Measurements from ENCODE around the gene EEFSEC.

EEFSEC gene

GRCh38 chr3:128340198-128340903 lies 187.1 kb downstream of the EEFSEC start:
- peaks cover 13% of the 10 kb centered on the region in 2 donors for H3K4me1 ChIP-seq (ENCODE audit: control insufficient read depth in 1 of 2, insufficient read depth in 2 of 2, low read length in 2 of 2)
- H3K27ac ChIP-seq (ENCODE audit: low read depth, low read length), result no peak overlapping the region
- peaks cover 0 to 27% of the 10 kb centered on the region in 2 donors for H3K36me3 ChIP-seq (ENCODE audit: control insufficient read depth in 1 of 2, insufficient read depth in 2 of 2, low read length in 2 of 2)
- H3K9ac ChIP-seq (ENCODE audit: low read depth in 1 of 2, low read length in 2 of 2), result no peak overlapping the region
- H3K27me3 ChIP-seq (ENCODE audit: control insufficient read depth in 1 of 2, insufficient read depth in 2 of 2, low read length in 2 of 2), result no peaks in the 10 kb centered on the region
- no peak overlapping the region for H3K4me3 ChIP-seq (ENCODE audit: low read depth in 1 of 2, low read length in 2 of 2)
- no peaks in the 10 kb centered on the region for H3K9me3 ChIP-seq (ENCODE audit: control insufficient read depth in 1 of 2, low read length in 2 of 2)

DNA sequence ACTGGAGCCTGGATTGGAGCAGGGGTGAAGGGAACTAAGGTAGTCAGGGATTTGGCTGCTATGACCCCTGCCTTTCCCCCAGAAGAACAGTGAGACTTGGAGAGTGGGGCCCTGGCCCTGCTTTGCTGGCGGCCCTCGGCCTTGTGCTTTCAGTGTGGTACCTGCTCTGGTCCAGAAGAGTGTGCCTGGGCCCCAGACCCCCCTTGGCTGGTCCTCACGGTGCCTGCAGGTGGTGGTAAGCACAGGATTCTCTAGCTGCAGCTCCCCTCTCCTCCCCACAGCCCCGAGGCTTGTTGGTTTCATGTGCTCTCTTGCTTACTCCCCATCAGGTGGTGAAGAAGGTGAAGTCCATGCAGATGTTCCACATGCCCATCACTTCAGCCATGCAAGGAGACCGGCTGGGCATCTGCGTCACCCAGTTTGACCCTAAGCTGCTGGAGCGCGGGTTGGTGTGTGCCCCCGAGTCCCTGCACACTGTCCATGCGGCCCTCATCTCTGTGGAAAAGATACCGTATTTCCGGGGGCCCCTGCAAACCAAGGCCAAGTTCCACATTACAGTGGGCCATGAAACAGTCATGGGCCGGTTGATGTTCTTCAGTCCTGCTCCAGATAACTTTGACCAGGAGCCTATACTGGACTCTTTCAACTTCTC lies 187.7 kb downstream of the EEFSEC start:
- Histone ChIP-seq H3K4me1 (ENCODE audit: control insufficient read depth in 1 of 2, insufficient read depth in 2 of 2, low read length in 2 of 2) (peaks cover 13% of the 10 kb centered on the region in 2 donors), H3K9ac (ENCODE audit: low read depth in 1 of 2, low read length in 2 of 2) (no peak overlapping the region), H3K9me3 (ENCODE audit: control insufficient read depth in 1 of 2, low read length in 2 of 2) (no peaks in the 10 kb centered on the region), H3K36me3 (ENCODE audit: control insufficient read depth in 1 of 2, insufficient read depth in 2 of 2, low read length in 2 of 2) (peaks cover 0 to 27% of the 10 kb centered on the region in 2 donors), H3K4me3 (ENCODE audit: low read depth in 1 of 2, low read length in 2 of 2) (no peak overlapping the region), H3K27ac (ENCODE audit: low read depth, low read length) (no peak overlapping the region), H3K27me3 (ENCODE audit: control insufficient read depth in 1 of 2, insufficient read depth in 2 of 2, low read length in 2 of 2) (no peaks in the 10 kb centered on the region)

GRCh38 chr3:128341659-128342395 lies 188.5 kb downstream of the EEFSEC start:
- no peak overlapping the region for H3K4me3 ChIP-seq (ENCODE audit: low read depth in 1 of 2, low read length in 2 of 2)
- H3K27me3 ChIP-seq (ENCODE audit: control insufficient read depth in 1 of 2, insufficient read depth in 2 of 2, low read length in 2 of 2), result no peaks in the 10 kb centered on the region
- H3K4me1 ChIP-seq (ENCODE audit: control insufficient read depth in 1 of 2, insufficient read depth in 2 of 2, low read length in 2 of 2), result peaks cover 13% of the 10 kb centered on the region in 2 donors
- H3K9me3 ChIP-seq (ENCODE audit: control insufficient read depth in 1 of 2, low read length in 2 of 2), result no peaks in the 10 kb centered on the region
- H3K9ac ChIP-seq (ENCODE audit: low read depth in 1 of 2, low read length in 2 of 2), result no peak overlapping the region
- H3K36me3 ChIP-seq (ENCODE audit: control insufficient read depth in 1 of 2, insufficient read depth in 2 of 2, low read length in 2 of 2), result peaks cover 0 to 25% of the 10 kb centered on the region in 2 donors
- no peak overlapping the region for H3K27ac ChIP-seq (ENCODE audit: low read depth, low read length)

DNA sequence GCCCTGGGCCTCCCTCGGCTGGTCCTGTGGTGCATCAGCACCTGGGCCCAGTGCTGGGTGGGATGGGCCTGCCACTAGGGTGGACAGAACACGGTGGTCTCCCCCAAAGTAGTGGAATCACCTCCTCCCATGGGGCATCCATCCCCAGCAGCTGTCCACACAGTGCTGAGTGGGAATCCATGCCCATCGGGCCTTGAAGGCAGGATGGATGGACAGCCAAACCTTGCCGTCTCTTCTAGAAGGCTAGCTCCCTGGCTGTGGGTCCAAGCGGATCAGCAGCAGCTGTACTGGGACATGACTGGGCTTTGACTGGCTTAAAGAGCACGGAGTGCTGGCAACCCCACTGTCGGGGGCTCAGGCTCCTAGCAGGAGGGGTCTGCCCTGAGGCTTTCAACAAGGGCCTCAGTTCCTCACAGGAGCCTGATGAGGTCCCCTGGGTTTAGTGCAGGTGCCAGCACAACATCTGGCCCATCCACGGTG lies 189.5 kb downstream of the EEFSEC start:
- H3K9me3 ChIP-seq (ENCODE audit: control insufficient read depth in 1 of 2, low read length in 2 of 2), result no peaks in the 10 kb centered on the region
- H3K27ac ChIP-seq (ENCODE audit: low read depth, low read length), result no peak overlapping the region
- H3K9ac ChIP-seq (ENCODE audit: low read depth in 1 of 2, low read length in 2 of 2), result no peak overlapping the region
- peaks cover 13% of the 10 kb centered on the region in 2 donors for H3K4me1 ChIP-seq (ENCODE audit: control insufficient read depth in 1 of 2, insufficient read depth in 2 of 2, low read length in 2 of 2)
- H3K27me3 ChIP-seq (ENCODE audit: control insufficient read depth in 1 of 2, insufficient read depth in 2 of 2, low read length in 2 of 2), result no peaks in the 10 kb centered on the region
- H3K36me3 ChIP-seq (ENCODE audit: control insufficient read depth in 1 of 2, insufficient read depth in 2 of 2, low read length in 2 of 2), result peaks cover 0 to 22% of the 10 kb centered on the region in 2 donors
- H3K4me3 ChIP-seq (ENCODE audit: low read depth in 1 of 2, low read length in 2 of 2), result no peak overlapping the region

- Histone ChIP-seq H3K27ac (ENCODE audit: low read depth, low read length) (no peak overlapping the region), H3K4me1 (ENCODE audit: control insufficient read depth in 1 of 2, insufficient read depth in 2 of 2, low read length in 2 of 2) (peaks cover 13% of the 10 kb centered on the region in 2 donors), H3K9me3 (ENCODE audit: control insufficient read depth in 1 of 2, low read length in 2 of 2) (no peaks in the 10 kb centered on the region), H3K9ac (ENCODE audit: low read depth in 1 of 2, low read length in 2 of 2) (no peak overlapping the region), H3K27me3 (ENCODE audit: control insufficient read depth in 1 of 2, insufficient read depth in 2 of 2, low read length in 2 of 2) (no peaks in the 10 kb centered on the region), H3K4me3 (ENCODE audit: low read depth in 1 of 2, low read length in 2 of 2) (no peak overlapping the region), H3K36me3 (ENCODE audit: control insufficient read depth in 1 of 2, insufficient read depth in 2 of 2, low read length in 2 of 2) (peaks cover 0 to 22% of the 10 kb centered on the region in 2 donors)
Observed at GRCh38 chr3:128343287-128344051, 190.2 kb downstream of the EEFSEC start.

- Histone ChIP-seq H3K4me1 (ENCODE audit: control insufficient read depth in 1 of 2, insufficient read depth in 2 of 2, low read length in 2 of 2) (peaks cover 9 to 13% of the 10 kb centered on the region in 2 donors), H3K9me3 (ENCODE audit: control insufficient read depth in 1 of 2, low read length in 2 of 2) (no peaks in the 10 kb centered on the region), H3K9ac (ENCODE audit: low read depth in 1 of 2, low read length in 2 of 2) (no peak overlapping the region), H3K27me3 (ENCODE audit: control insufficient read depth in 1 of 2, insufficient read depth in 2 of 2, low read length in 2 of 2) (no peaks in the 10 kb centered on the region), H3K36me3 (ENCODE audit: control insufficient read depth in 1 of 2, insufficient read depth in 2 of 2, low read length in 2 of 2) (peaks cover 0 to 22% of the 10 kb centered on the region in 2 donors), H3K27ac (ENCODE audit: low read depth, low read length) (no peak overlapping the region), H3K4me3 (ENCODE audit: low read depth in 1 of 2, low read length in 2 of 2) (no peak overlapping the region)
Observed at GRCh38 chr3:128344052-128344735, 190.9 kb downstream of the EEFSEC start.

DNA sequence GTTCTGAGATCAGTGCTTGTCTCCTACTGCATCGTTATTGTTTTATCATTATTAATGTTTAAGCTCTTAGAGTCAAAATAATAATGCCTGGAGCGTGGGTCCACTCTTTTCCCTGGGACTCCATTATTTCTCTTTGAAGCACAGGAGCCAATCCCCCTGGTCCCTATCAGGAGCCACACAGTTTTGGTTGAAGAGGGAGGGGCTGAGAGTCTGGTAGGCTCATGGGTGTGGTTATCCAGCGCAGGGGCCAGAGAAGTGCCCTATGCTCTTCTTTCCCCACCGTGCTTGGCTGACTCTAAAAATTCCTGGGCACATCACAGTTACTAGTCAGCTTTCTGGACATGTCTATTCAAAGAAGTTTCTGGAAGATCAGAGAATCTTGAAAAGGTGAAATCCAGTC lies 191.9 kb downstream of the EEFSEC start:
- H3K27me3 ChIP-seq (ENCODE audit: control insufficient read depth in 1 of 2, insufficient read depth in 2 of 2, low read length in 2 of 2), result no peaks in the 10 kb centered on the region
- no peak overlapping the region for H3K27ac ChIP-seq (ENCODE audit: low read depth, low read length)
- H3K36me3 ChIP-seq (ENCODE audit: control insufficient read depth in 1 of 2, insufficient read depth in 2 of 2, low read length in 2 of 2), result peaks cover 0 to 22% of the 10 kb centered on the region in 2 donors
- no peaks in the 10 kb centered on the region for H3K9me3 ChIP-seq (ENCODE audit: control insufficient read depth in 1 of 2, low read length in 2 of 2)
- peaks cover 8 to 13% of the 10 kb centered on the region in 2 donors for H3K4me1 ChIP-seq (ENCODE audit: control insufficient read depth in 1 of 2, insufficient read depth in 2 of 2, low read length in 2 of 2)
- H3K4me3 ChIP-seq (ENCODE audit: low read depth in 1 of 2, low read length in 2 of 2), result no peak overlapping the region
- no peak overlapping the region for H3K9ac ChIP-seq (ENCODE audit: low read depth in 1 of 2, low read length in 2 of 2)

- no peak overlapping the region for H3K4me3 ChIP-seq (ENCODE audit: low read depth in 1 of 2, low read length in 2 of 2)
- no peak overlapping the region for H3K27ac ChIP-seq (ENCODE audit: low read depth, low read length)
Observed at GRCh38 chr3:128346562-128346961, 193.3 kb downstream of the EEFSEC start.

GRCh38 chr3:128347282-128347681 lies 194.0 kb downstream of the EEFSEC start:
- H3K27me3 ChIP-seq (ENCODE audit: control insufficient read depth in 1 of 2, insufficient read depth in 2 of 2, low read length in 2 of 2), result no peaks in the 10 kb centered on the region
- H3K9ac ChIP-seq (ENCODE audit: low read depth in 1 of 2, low read length in 2 of 2), result no peak overlapping the region
- no peaks in the 10 kb centered on the region for H3K9me3 ChIP-seq (ENCODE audit: control insufficient read depth in 1 of 2, low read length in 2 of 2)
- H3K27ac ChIP-seq (ENCODE audit: low read depth, low read length), result no peak overlapping the region
- H3K36me3 ChIP-seq (ENCODE audit: control insufficient read depth in 1 of 2, insufficient read depth in 2 of 2, low read length in 2 of 2), result peaks cover 0 to 16% of the 10 kb centered on the region in 2 donors
- peaks cover 8 to 13% of the 10 kb centered on the region in 2 donors for H3K4me1 ChIP-seq (ENCODE audit: control insufficient read depth in 1 of 2, insufficient read depth in 2 of 2, low read length in 2 of 2)
- H3K4me3 ChIP-seq (ENCODE audit: low read depth in 1 of 2, low read length in 2 of 2), result no peak overlapping the region

More at GRCh38 chr3:128346562-128346961, 193.3 kb downstream of the EEFSEC start:
- H3K4me1 ChIP-seq (ENCODE audit: control insufficient read depth in 1 of 2, insufficient read depth in 2 of 2, low read length in 2 of 2), result peaks cover 8 to 13% of the 10 kb centered on the region in 2 donors
- H3K9me3 ChIP-seq (ENCODE audit: control insufficient read depth in 1 of 2, low read length in 2 of 2), result no peaks in the 10 kb centered on the region
- H3K27me3 ChIP-seq (ENCODE audit: control insufficient read depth in 1 of 2, insufficient read depth in 2 of 2, low read length in 2 of 2), result no peaks in the 10 kb centered on the region
- peaks cover 0 to 16% of the 10 kb centered on the region in 2 donors for H3K36me3 ChIP-seq (ENCODE audit: control insufficient read depth in 1 of 2, insufficient read depth in 2 of 2, low read length in 2 of 2)
- no peak overlapping the region for H3K9ac ChIP-seq (ENCODE audit: low read depth in 1 of 2, low read length in 2 of 2)
